OCI-LY1 (cell line): ENCODE data around the gene SLC35A5.

Experiments used
- EZH2 ChIP-seq: fragments of 200-600 bp; sonication (generic), shearing (Covaris generic); IDR thresholded peaks from 2 replicates; pipeline ENCODE4 v1.8.0; 2017; ENCODE audit warnings: borderline replicate concordance, mixed run types, mild to moderate bottlenecking, antibody characterized with exemption, low read length, moderate library complexity, mixed read lengths
- TF ChIP-seq, protein P1 (sequence below): fragments of 200-600 bp; sonication (generic), shearing (Covaris generic); IDR thresholded peaks from 2 replicates; pipeline ENCODE4 v1.5.1; 2017; ENCODE audit warnings: mild to moderate bottlenecking, antibody characterized with exemption, low read length, moderate library complexity, mixed read lengths

DNA sequence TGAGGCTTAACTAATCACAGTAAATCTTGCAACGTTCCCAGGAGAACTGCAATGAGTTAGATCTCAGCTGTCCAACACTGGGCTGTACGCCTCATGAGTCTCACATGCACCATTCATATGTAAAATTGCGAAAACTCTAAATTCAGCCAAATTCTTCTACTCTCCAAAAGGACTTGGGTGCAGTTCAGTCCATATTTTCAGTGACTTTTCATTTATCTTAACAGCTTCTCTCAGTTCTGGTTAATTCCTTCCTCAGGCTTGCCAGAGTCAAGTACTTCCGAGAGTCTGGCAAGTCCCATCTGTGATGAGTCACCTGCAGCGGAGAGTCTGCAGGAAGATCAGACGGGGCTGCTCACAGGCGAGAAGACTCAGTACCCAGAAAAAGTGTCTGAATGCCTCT lies 67.6 kb downstream of the SLC35A5 start:
- TF ChIP-seq, protein P1, sequence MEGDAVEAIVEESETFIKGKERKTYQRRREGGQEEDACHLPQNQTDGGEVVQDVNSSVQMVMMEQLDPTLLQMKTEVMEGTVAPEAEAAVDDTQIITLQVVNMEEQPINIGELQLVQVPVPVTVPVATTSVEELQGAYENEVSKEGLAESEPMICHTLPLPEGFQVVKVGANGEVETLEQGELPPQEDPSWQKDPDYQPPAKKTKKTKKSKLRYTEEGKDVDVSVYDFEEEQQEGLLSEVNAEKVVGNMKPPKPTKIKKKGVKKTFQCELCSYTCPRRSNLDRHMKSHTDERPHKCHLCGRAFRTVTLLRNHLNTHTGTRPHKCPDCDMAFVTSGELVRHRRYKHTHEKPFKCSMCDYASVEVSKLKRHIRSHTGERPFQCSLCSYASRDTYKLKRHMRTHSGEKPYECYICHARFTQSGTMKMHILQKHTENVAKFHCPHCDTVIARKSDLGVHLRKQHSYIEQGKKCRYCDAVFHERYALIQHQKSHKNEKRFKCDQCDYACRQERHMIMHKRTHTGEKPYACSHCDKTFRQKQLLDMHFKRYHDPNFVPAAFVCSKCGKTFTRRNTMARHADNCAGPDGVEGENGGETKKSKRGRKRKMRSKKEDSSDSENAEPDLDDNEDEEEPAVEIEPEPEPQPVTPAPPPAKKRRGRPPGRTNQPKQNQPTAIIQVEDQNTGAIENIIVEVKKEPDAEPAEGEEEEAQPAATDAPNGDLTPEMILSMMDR: no peak
- TF ChIP-seq EZH2: no peak
